HUES6 (cell line): Measurements from ENCODE around the gene RBM42.
"Not testable (repeated sequence)": the region's sequence is repeated elsewhere in the genome, so short reads cannot be mapped to it uniquely, and the experiment has no call there.

Source experiments
- H3K27ac ChIP-seq: 2 replicates; pipeline ENCODE4 v1.7.0; 2013; ENCODE audit warnings: low read depth, mild to moderate bottlenecking, low read length, inconsistent platforms
- H3K27me3 ChIP-seq: 2 replicates; pipeline ENCODE4 v1.6.1; 2013; ENCODE audit warnings: low read length; ENCODE audit not compliant: control insufficient read depth, insufficient read depth
- H3K36me3 ChIP-seq: 2 replicates; pipeline ENCODE4 v1.6.1; 2013; ENCODE audit warnings: low read length; ENCODE audit not compliant: control insufficient read depth, insufficient read depth
- H3K4me1 ChIP-seq: 2 replicates; pipeline ENCODE4 v1.6.1; 2013; ENCODE audit warnings: low read length; ENCODE audit not compliant: control insufficient read depth, insufficient read depth
- H3K4me3 ChIP-seq: 2 replicates; pipeline ENCODE4 v1.5.1; 2013; ENCODE audit warnings: low read depth, low read length
- H3K9ac ChIP-seq: one replicate; pipeline ENCODE4 v1.6.1; 2013; ENCODE audit warnings: mild to moderate bottlenecking, low read length
- H3K9me3 ChIP-seq: 2 replicates; pipeline ENCODE4 v1.6.1; 2013; ENCODE audit warnings: low read depth, low read length; ENCODE audit not compliant: control insufficient read depth, insufficient read depth

RBM42 gene

GRCh38 chr19:35628565-35629331, at the start of gene RBM42:
Gene RBM42, plus strand, starts transcription at chr19:35629036. Its CDS starts 118 bp downstream, at chr19:35629154.
- peak within 1 kb of the TSS; percentile 72 for H3K4me3 ChIP-seq
- no peaks in the 10 kb centered on the region for H3K27me3 ChIP-seq
- H3K9ac ChIP-seq: peak within 1 kb of the TSS; percentile 65
- peaks cover 35% of the 10 kb centered on the region for H3K36me3 ChIP-seq
- H3K27ac ChIP-seq: peak within 1 kb of the TSS; percentile 28; the same call in 1 of the 2 replicates
- H3K9me3 ChIP-seq: no peaks in the 10 kb centered on the region
- H3K4me1 ChIP-seq: 0 out of 2 replicates have a peak, but pooled peaks cover 3% of the 10 kb centered on the region

- Histone ChIP-seq H3K9ac (no peak overlapping the region), H3K4me3 (no peak overlapping the region), H3K4me1 (no peaks in the 10 kb centered on the region), H3K9me3 (0 out of 2 replicates have a peak, but pooled peaks cover 8% of the 10 kb centered on the region), H3K27ac (no peak overlapping the region), H3K36me3 (no peaks in the 10 kb centered on the region), H3K27me3 (peaks cover 25% of the 10 kb centered on the region)
Observed at GRCh38 chr19:35582760-35583159, 46.1 kb upstream of the RBM42 start.

GRCh38 chr19:35585848-35586247, 43.0 kb upstream of the RBM42 start, which contains the start of gene PMIS2:
Gene PMIS2, plus strand, starts transcription at chr19:35586173. Its CDS starts 87 bp downstream, at chr19:35586260.
- H3K36me3 ChIP-seq: no peaks in the 10 kb centered on the region
- no peaks in the 10 kb centered on the region for H3K4me1 ChIP-seq
- peaks cover 26% of the 10 kb centered on the region for H3K27me3 ChIP-seq
- H3K27ac ChIP-seq: no peak within 1 kb of the TSS
- H3K9ac ChIP-seq: no peak within 1 kb of the TSS
- no peak within 1 kb of the TSS for H3K4me3 ChIP-seq
- H3K9me3 ChIP-seq: no peaks in the 10 kb centered on the region

- Histone ChIP-seq H3K36me3 (no peaks in the 10 kb centered on the region), H3K4me1 (no peaks in the 10 kb centered on the region), H3K27me3 (peaks cover 26% of the 10 kb centered on the region), H3K4me3 (no peak overlapping the region), H3K9ac (no peak overlapping the region), H3K27ac (no peak overlapping the region), H3K9me3 (no peaks in the 10 kb centered on the region)
Observed at GRCh38 chr19:35587321-35587720, 41.5 kb upstream of the RBM42 start.

GRCh38 chr19:35590875-35591274, 38.0 kb upstream of the RBM42 start:
- no peak overlapping the region for H3K27ac ChIP-seq
- no peaks in the 10 kb centered on the region for H3K4me1 ChIP-seq
- no peaks in the 10 kb centered on the region for H3K36me3 ChIP-seq
- no peak overlapping the region for H3K4me3 ChIP-seq
- peaks cover 9% of the 10 kb centered on the region for H3K27me3 ChIP-seq
- no peak overlapping the region for H3K9ac ChIP-seq
- no peaks in the 10 kb centered on the region for H3K9me3 ChIP-seq

- Histone ChIP-seq H3K27ac (no peak overlapping the region), H3K4me3 (no peak overlapping the region), H3K27me3 (peaks cover 5% of the 10 kb centered on the region; the same call in 1 of the 2 replicates), H3K36me3 (no peaks in the 10 kb centered on the region), H3K4me1 (no peaks in the 10 kb centered on the region), H3K9ac (no peak overlapping the region), H3K9me3 (no peaks in the 10 kb centered on the region)
Observed at GRCh38 chr19:35592226-35592625, 36.6 kb upstream of the RBM42 start.

GRCh38 chr19:35595026-35595425, 33.8 kb upstream of the RBM42 start:
- not testable (repeated sequence) for H3K4me1 ChIP-seq, H3K9me3 ChIP-seq, H3K27ac ChIP-seq, H3K9ac ChIP-seq, H3K4me3 ChIP-seq, H3K27me3 ChIP-seq, H3K36me3 ChIP-seq

GRCh38 chr19:35595928-35596327, 32.9 kb upstream of the RBM42 start:
- no peaks in the 10 kb centered on the region for H3K36me3 ChIP-seq
- H3K9me3 ChIP-seq: no peaks in the 10 kb centered on the region
- H3K9ac ChIP-seq: no peak overlapping the region
- no peak overlapping the region for H3K4me3 ChIP-seq
- H3K27ac ChIP-seq: no peak overlapping the region
- H3K4me1 ChIP-seq: no peaks in the 10 kb centered on the region
- H3K27me3 ChIP-seq: no peaks in the 10 kb centered on the region; the same call in 1 of the 2 replicates

- Histone ChIP-seq H3K9ac (no peak overlapping the region), H3K27ac (no peak overlapping the region), H3K4me3 (no peak overlapping the region), H3K27me3 (no peaks in the 10 kb centered on the region; the same call in 1 of the 2 replicates), H3K9me3 (no peaks in the 10 kb centered on the region), H3K4me1 (no peaks in the 10 kb centered on the region), H3K36me3 (no peaks in the 10 kb centered on the region)
Observed at GRCh38 chr19:35596366-35596999, 32.4 kb upstream of the RBM42 start.

- H3K4me1 ChIP-seq: no peaks in the 10 kb centered on the region
- no peaks in the 10 kb centered on the region for H3K36me3 ChIP-seq
- H3K9ac ChIP-seq: no peak overlapping the region
- no peaks in the 10 kb centered on the region; the same call in 1 of the 2 replicates for H3K27me3 ChIP-seq
- H3K9me3 ChIP-seq: peaks cover 8% of the 10 kb centered on the region
- H3K27ac ChIP-seq: no peak overlapping the region
- no peak overlapping the region for H3K4me3 ChIP-seq
Observed at GRCh38 chr19:35601971-35602370, 26.9 kb upstream of the RBM42 start.

GRCh38 chr19:35604436-35604835, 24.4 kb upstream of the RBM42 start:
- H3K27me3 ChIP-seq, H3K4me1 ChIP-seq, H3K36me3 ChIP-seq, H3K9ac ChIP-seq, H3K4me3 ChIP-seq, H3K27ac ChIP-seq: not testable (repeated sequence)
- H3K9me3 ChIP-seq: peaks cover 23% of the 10 kb centered on the region
